Cardiac muscle cell (in vitro differentiated cells and primary cell): ENCODE results near the gene TSKU. TPM values are rescaled to one million over a fixed set of nuclear protein-coding genes. Genes with fewer than 3 reads are reported as not detected.
A peak's percentile ranks its signal among the peaks of the same experiment; 100 is the strongest.

Experiments
- DNase-seq, 2 donors: peaks; one replicate each; pipeline versions ENCODE4 v3.0.0 to v3.0.0-alpha.2; 2010 to 2017; ENCODE audit warnings: low read depth in 1 of 2, low spot score in 1 of 2
- H3K27ac ChIP-seq: fragments of 200-600 bp; sonication (generic); 2 replicates; pipeline ENCODE4 v1.5.1; 2016
- H3K27me3 ChIP-seq: fragments of 200-600 bp; sonication (generic); 2 replicates; pipeline ENCODE4 v1.6.0; 2016; ENCODE audit warnings: control low read depth
- H3K36me3 ChIP-seq: fragments of 200-600 bp; sonication (generic); 2 replicates; pipeline ENCODE4 v1.5.1; 2016; ENCODE audit warnings: control low read depth
- H3K4me1 ChIP-seq: fragments of 200-600 bp; sonication (generic); 2 replicates; pipeline ENCODE4 v1.8.1; 2017; ENCODE audit warnings: low read depth, mild to moderate bottlenecking, mixed run types
- H3K4me3 ChIP-seq: fragments of 200-600 bp; sonication (generic); 2 replicates; pipeline ENCODE4 v1.5.1; 2016; ENCODE audit warnings: mild to moderate bottlenecking
- H3K9me3 ChIP-seq: fragments of 200-600 bp; sonication (generic); 2 replicates; pipeline ENCODE4 v1.5.1; 2017; ENCODE audit warnings: low read depth, mild to moderate bottlenecking, control low read depth
- polyA plus RNA-seq: library from polyadenylated mRNA; unstranded; fragments of >200 nt; fragmentation: Nextera tagmentation; extraction: Ambion mirVana; gene quantifications from 2 replicates; pipeline ENCODE4 v1.2.1, GENCODE V29; 2016
- total RNA-seq: library from RNA; depleted of rRNA; stranded (reverse); fragments of >200 nt; gene quantifications from 2 replicates; pipeline ENCODE4 v1.2.3, GENCODE V29; 2016
- TF ChIP-seq, protein P1 (sequence below): IDR thresholded peaks from 2 replicates; pipeline ENCODE4 v1.5.1; 2012; ENCODE audit warnings: low read depth, mild to moderate bottlenecking, low read length

Gene TSKU
- total and polyA plus RNA-seq, 2 experiments from 2014 or later = 33.4 to 33.6 TPM

DNA sequence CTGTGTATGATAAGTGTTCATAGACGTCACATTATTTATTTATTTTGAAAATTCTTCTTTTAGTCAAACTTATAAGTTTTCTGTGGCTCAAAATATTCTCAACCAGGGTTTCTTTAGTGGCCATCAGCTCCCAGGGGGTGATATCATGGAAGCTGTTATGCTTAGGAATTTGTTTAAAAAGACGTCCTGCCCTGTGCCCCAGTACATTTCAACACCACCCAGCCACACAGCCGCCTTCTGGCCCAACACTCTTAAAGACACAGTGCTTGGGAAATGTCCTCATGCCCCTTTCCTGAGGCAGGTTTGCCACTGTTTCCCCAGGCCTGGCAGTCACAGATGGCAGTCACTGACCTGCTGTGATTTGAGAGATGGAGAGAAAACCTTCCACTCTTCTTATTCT lies 19.9 kb downstream of the TSKU start:
- H3K9me3 ChIP-seq = no peaks in the 10 kb centered on the region
- H3K4me1 ChIP-seq = no peaks in the 10 kb centered on the region
- H3K4me3 ChIP-seq = no peak overlapping the region
- DNase-seq = peak in 1 of 2 donors; percentile 82
- H3K27ac ChIP-seq = no peak overlapping the region
- H3K27me3 ChIP-seq = no peaks in the 10 kb centered on the region
- H3K36me3 ChIP-seq = no peaks in the 10 kb centered on the region
- TF ChIP-seq, protein P1, sequence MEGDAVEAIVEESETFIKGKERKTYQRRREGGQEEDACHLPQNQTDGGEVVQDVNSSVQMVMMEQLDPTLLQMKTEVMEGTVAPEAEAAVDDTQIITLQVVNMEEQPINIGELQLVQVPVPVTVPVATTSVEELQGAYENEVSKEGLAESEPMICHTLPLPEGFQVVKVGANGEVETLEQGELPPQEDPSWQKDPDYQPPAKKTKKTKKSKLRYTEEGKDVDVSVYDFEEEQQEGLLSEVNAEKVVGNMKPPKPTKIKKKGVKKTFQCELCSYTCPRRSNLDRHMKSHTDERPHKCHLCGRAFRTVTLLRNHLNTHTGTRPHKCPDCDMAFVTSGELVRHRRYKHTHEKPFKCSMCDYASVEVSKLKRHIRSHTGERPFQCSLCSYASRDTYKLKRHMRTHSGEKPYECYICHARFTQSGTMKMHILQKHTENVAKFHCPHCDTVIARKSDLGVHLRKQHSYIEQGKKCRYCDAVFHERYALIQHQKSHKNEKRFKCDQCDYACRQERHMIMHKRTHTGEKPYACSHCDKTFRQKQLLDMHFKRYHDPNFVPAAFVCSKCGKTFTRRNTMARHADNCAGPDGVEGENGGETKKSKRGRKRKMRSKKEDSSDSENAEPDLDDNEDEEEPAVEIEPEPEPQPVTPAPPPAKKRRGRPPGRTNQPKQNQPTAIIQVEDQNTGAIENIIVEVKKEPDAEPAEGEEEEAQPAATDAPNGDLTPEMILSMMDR = no peak

DNA sequence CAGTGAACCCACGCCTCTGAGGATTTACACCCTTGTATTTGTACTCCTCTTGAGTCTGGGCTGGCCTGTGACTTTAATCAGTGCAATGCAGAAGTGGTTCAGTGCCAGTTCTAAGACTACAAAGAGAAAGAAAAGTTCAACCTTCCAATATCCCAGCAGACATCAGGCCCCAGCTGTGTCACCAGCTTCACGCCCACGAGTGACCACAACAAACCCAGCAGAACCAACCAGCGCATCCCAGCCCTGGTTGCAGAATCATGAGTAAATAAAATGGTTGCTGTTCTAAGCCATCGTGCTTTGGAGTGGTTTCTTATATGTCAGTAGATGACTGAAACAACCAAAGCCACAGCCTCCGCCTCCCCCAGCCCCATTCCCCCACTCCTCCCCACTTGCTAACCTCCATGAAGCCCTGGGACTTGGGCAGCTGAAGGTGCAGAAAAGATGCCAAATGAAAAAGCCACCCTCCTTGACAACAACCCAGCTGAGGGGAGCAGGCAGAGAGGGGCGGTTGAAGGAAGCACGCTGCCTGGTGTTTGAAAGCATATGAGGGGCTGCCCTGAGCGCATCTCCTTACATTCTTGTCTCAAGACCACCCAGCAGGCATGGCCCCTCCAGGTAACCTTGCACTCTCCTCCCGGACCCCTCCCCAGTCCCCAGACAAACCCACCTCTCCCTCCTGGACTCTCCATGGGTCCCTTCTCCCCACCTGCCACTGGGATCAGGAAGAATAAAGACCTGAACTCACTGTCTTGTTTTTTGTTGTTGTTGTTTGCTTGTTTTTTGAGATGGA lies 20.9 kb downstream of the TSKU start:
- Histone ChIP-seq H3K4me3 (no peak overlapping the region), H3K27me3 (no peaks in the 10 kb centered on the region), H3K4me1 (no peaks in the 10 kb centered on the region), H3K27ac (no peak overlapping the region), H3K9me3 (no peaks in the 10 kb centered on the region), H3K36me3 (no peaks in the 10 kb centered on the region)
- DNase-seq = peak in 1 of 2 donors; percentile 65
- TF ChIP-seq, protein P1 = no peak

DNA sequence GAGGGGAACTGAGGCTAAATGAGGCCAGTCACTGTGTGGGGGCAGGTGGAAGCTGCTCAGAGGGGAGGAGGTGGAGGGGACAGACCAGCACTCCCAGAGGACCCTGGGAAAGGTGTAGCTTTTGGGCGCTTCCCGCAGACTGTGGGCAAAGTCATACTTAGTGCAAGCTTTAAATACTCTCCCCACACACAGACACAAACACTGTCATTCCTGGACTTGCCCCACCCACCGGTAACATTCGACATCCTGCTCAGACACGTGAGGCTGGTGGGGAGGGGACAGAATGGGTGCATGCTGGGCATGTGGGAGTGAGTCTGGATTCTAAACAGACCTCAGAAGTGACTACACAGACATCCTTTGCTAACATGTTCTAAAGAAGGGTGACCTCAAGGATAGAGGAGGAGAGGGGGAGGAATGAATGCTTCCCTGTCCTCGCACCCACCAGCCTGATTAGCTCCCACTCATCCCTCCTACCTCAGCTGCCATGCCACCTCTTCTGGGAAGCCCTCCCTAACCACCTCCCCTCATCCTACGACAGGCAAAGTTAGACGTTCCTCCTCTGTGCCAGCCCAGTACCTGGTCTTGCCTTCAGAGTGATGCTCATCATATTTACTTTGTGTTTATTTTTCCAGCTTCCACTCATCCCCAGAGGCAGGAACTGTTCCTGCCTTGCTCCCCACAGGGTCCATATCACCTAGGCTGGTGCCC lies 22.2 kb downstream of the TSKU start:
- Histone ChIP-seq H3K9me3 (no peaks in the 10 kb centered on the region), H3K36me3 (no peaks in the 10 kb centered on the region), H3K4me3 (no peak overlapping the region), H3K4me1 (no peaks in the 10 kb centered on the region), H3K27ac (no peak overlapping the region), H3K27me3 (no peaks in the 10 kb centered on the region)
- peak in 1 of 2 donors; percentile 39 for DNase-seq
- TF ChIP-seq, protein P1 = no peak

DNA sequence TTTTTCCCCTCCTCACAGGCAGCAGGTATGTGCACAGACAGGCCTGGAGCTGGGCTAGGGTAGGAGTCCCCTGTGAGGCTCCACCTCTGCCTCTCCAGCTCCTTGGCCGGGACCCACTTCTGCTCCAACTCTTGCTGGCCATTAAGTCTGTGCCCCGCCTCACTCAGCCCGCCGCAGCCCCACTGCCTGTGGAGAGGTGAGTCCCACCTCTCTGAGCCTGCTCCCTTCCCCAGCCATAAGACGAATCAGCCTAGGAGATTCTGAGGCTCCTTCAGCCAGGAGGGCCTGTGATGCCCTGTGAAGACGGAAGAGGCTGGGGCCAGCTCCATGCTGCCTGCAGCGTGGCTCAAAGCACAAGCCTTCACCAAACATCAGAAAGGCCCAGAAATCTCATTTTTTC lies 23.0 kb downstream of the TSKU start:
- TF ChIP-seq, protein P1 = no peak
- H3K4me1 ChIP-seq = no peaks in the 10 kb centered on the region
- no peak overlapping the region for H3K27ac ChIP-seq
- H3K36me3 ChIP-seq = no peaks in the 10 kb centered on the region
- H3K4me3 ChIP-seq = no peak overlapping the region
- H3K9me3 ChIP-seq = no peaks in the 10 kb centered on the region
- H3K27me3 ChIP-seq = no peaks in the 10 kb centered on the region
- DNase-seq = no peak

DNA sequence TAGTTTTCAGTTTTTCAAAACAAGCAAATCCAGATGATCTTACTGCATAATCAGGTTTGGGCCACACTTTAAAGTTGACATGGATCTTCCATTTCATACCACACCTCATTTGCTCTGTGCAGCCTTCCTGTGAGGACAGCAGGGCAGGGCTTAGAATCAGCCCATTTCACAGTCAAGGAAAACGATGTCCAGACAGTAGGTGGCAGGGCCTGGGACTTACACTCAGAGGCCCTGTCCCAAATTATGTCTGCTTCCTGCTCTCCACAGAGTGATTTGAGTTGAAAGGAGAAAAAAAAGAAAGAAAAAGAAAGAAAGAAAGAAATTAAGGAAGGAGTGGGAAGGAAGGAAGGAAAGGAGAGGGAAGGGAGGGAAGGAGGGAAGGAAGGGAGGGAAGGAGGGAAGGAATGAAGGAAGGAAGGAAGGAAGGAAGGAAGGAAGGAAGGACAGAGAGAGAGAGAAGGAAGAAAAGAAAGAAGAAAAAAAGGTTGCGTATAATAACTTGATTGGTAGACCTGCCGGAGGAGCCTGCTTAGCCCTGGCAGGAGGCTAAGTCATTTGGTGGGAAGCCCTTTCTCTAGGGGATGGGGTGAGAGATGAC lies 23.6 kb downstream of the TSKU start:
- H3K9me3 ChIP-seq = no peaks in the 10 kb centered on the region
- TF ChIP-seq, protein P1 = no peak
- DNase-seq = no peak
- no peaks in the 10 kb centered on the region for H3K27me3 ChIP-seq
- H3K36me3 ChIP-seq = no peaks in the 10 kb centered on the region
- no peak overlapping the region for H3K4me3 ChIP-seq
- no peaks in the 10 kb centered on the region for H3K4me1 ChIP-seq
- H3K27ac ChIP-seq = no peak overlapping the region
